Suprapubic skin (tissue), 4 donors: ENCODE results near the gene GCNT2. TPM values are rescaled to one million over a fixed set of nuclear protein-coding genes. Genes with fewer than 3 reads are reported as not detected.
A peak's percentile ranks its signal among the peaks of the same experiment; 100 is the strongest.
"Not testable (repeated sequence)": the region's sequence is repeated elsewhere in the genome, so short reads cannot be mapped to it uniquely, and the experiment has no call there.

ENCODE experiments used
- DNase-seq, 2 donors: peaks; one replicate each; pipeline ENCODE4 v3.0.0-alpha.2; 2019; ENCODE audit warnings: low spot score in 2 of 2
- H3K27ac ChIP-seq: fragments of 200-600 bp; sonication (generic); one replicate; pipeline ENCODE4 v1.5.1; 2019
- H3K27me3 ChIP-seq: fragments of 200-600 bp; sonication (generic); one replicate; pipeline ENCODE4 v1.5.1; 2019
- H3K36me3 ChIP-seq: fragments of 200-600 bp; sonication (generic); one replicate; pipeline ENCODE4 v1.5.1; 2019
- H3K4me1 ChIP-seq: fragments of 200-600 bp; sonication (generic); one replicate; pipeline ENCODE4 v1.5.1; 2019
- H3K4me3 ChIP-seq: fragments of 200-600 bp; sonication (generic); one replicate; pipeline ENCODE4 v1.5.1; 2019; ENCODE audit warnings: mild to moderate bottlenecking
- H3K9me3 ChIP-seq: fragments of 200-600 bp; sonication (generic); one replicate; pipeline ENCODE4 v1.5.1; 2019
- CTCF ChIP-seq, 2 donors: fragments of 200-600 bp in 1 of 2; fragments of 450-650 bp in 1 of 2; sonication (generic) in 1 of 2; IDR thresholded peaks; one replicate each; pipeline ENCODE4 v1.5.1; 2016 to 2019; ENCODE audit warnings: antibody characterized with exemption in 2 of 2, mild to moderate bottlenecking in 1 of 2, moderate library complexity in 1 of 2
- EP300 ChIP-seq: sonication (generic); formaldehyde crosslinking; IDR thresholded peaks from one replicate; pipeline ENCODE4 v1.6.1; 2017; ENCODE audit warnings: antibody characterized with exemption
- POLR2A ChIP-seq, 2 donors: fragments of 450-650 bp; IDR thresholded peaks; one replicate each; pipeline ENCODE4 v1.6.1; 2017; ENCODE audit warnings: antibody characterized with exemption in 2 of 2, mild to moderate bottlenecking in 2 of 2, moderate library complexity in 2 of 2
- POLR2AphosphoS5 ChIP-seq, 3 donors: sonication (generic); formaldehyde crosslinking; IDR thresholded peaks; one replicate each; pipeline ENCODE4 v1.6.1; 2017; ENCODE audit warnings: antibody characterized with exemption in 3 of 3
- WGBS: methylation state at CpG from one replicate; pipeline ENCODE4 v1.1.5; 2018; 5-methylcytosine and 5-hydroxymethylcytosine counted together
- total RNA-seq, 4 donors: library from RNA; depleted of rRNA; stranded (reverse); fragments of >200 nt; gene quantifications; one replicate each; pipeline ENCODE4 v1.1.0, GENCODE V29; 2016

The GCNT2 gene
- total RNA-seq, 4 donors from 2014 or later: 8.0 to 37.4 (median 14.4) TPM

GRCh38 chr6:10569392-10570127, 48.4 kb downstream of the GCNT2 start:
- no peaks in the 10 kb centered on the region for H3K9me3 ChIP-seq
- no peak overlapping the region for H3K4me3 ChIP-seq
- TF ChIP-seq POLR2A (IDR thresholded peaks at IDR 0.05): no peak
- TF ChIP-seq EP300: no peak
- no peaks in the 10 kb centered on the region for H3K4me1 ChIP-seq
- DNase-seq: peak in 1 of 2 donors; percentile 2
- no peaks in the 10 kb centered on the region for H3K36me3 ChIP-seq
- H3K27ac ChIP-seq: no peak overlapping the region
- no peaks in the 10 kb centered on the region for H3K27me3 ChIP-seq
- WGBS: 83% methylated on average over 5 of the region's 5 CpGs

GRCh38 chr6:10575519-10575918, 54.4 kb downstream of the GCNT2 start:
- not testable (repeated sequence) for H3K27ac ChIP-seq, H3K4me1 ChIP-seq, H3K27me3 ChIP-seq, H3K4me3 ChIP-seq, DNase-seq, H3K36me3 ChIP-seq, H3K9me3 ChIP-seq
- WGBS: 89% methylated on average over 5 of the region's 5 CpGs

GRCh38 chr6:10576226-10576625, 55.1 kb downstream of the GCNT2 start:
- H3K9me3 ChIP-seq: no peaks in the 10 kb centered on the region

GRCh38 chr6:10577112-10577511, 56.0 kb downstream of the GCNT2 start:
- TF ChIP-seq POLR2AphosphoS5 (IDR thresholded peaks at IDR 0.05) (no peak), CTCF (IDR thresholded peaks at IDR 0.05) (no peak), EP300 (no peak), POLR2A (IDR thresholded peaks at IDR 0.05) (no peak)
- WGBS: 75% methylated on average over 8 of the region's 8 CpGs
- Histone ChIP-seq H3K27ac (no peak overlapping the region), H3K9me3 (no peaks in the 10 kb centered on the region), H3K4me1 (no peaks in the 10 kb centered on the region), H3K4me3 (no peak overlapping the region), H3K27me3 (no peaks in the 10 kb centered on the region), H3K36me3 (no peaks in the 10 kb centered on the region)
- no peak for DNase-seq

More at GRCh38 chr6:10576226-10576625, 55.1 kb downstream of the GCNT2 start:
- no peak for DNase-seq
- Histone ChIP-seq H3K4me1 (no peaks in the 10 kb centered on the region), H3K27ac (no peak overlapping the region), H3K4me3 (no peak overlapping the region), H3K27me3 (no peaks in the 10 kb centered on the region), H3K36me3 (no peaks in the 10 kb centered on the region)
- whole genome bisulfite sequencing: 59% methylated on average over 4 of the region's 4 CpGs
- TF ChIP-seq POLR2A (IDR thresholded peaks at IDR 0.05): no peak
- TF ChIP-seq EP300: no peak
- TF ChIP-seq POLR2AphosphoS5 (IDR thresholded peaks at IDR 0.05): no peak
- TF ChIP-seq CTCF (IDR thresholded peaks at IDR 0.05): no peak

- Histone ChIP-seq H3K27ac (no peak overlapping the region), H3K27me3 (no peaks in the 10 kb centered on the region), H3K4me3 (no peak overlapping the region), H3K9me3 (no peaks in the 10 kb centered on the region), H3K4me1 (peaks cover 9% of the 10 kb centered on the region), H3K36me3 (no peaks in the 10 kb centered on the region)
- WGBS: 97% methylated on average over 5 of the region's 5 CpGs
- no peak for DNase-seq
- no peak for TF ChIP-seq POLR2AphosphoS5 (IDR thresholded peaks at IDR 0.05)
- no peak for TF ChIP-seq EP300
- TF ChIP-seq POLR2A (IDR thresholded peaks at IDR 0.05): no peak
- TF ChIP-seq CTCF (IDR thresholded peaks at IDR 0.05): no peak
Measured at GRCh38 chr6:10578723-10579122, 57.6 kb downstream of the GCNT2 start.

GRCh38 chr6:10579803-10580202, 58.7 kb downstream of the GCNT2 start:
- Histone ChIP-seq H3K4me3 (no peak overlapping the region), H3K27me3 (no peaks in the 10 kb centered on the region), H3K4me1 (peaks cover 9% of the 10 kb centered on the region), H3K27ac (no peak overlapping the region), H3K36me3 (no peaks in the 10 kb centered on the region), H3K9me3 (no peaks in the 10 kb centered on the region)
- WGBS: 63% methylated on average over 4 of the region's 4 CpGs
- peak in 1 of 2 donors; percentile 13 for DNase-seq
- TF ChIP-seq POLR2A (IDR thresholded peaks at IDR 0.05) (no peak), CTCF (IDR thresholded peaks at IDR 0.05) (no peak), POLR2AphosphoS5 (IDR thresholded peaks at IDR 0.05) (no peak), EP300 (no peak)
